ENCODE data around the gene TPK1.

GRCh38 chr7:144568233-144568632 is 267.6 kb downstream of the TPK1 start:
- no peak for TF ChIP-seq POLR2A (IDR thresholded peaks at IDR 0.05)
- TF ChIP-seq, protein P1, sequence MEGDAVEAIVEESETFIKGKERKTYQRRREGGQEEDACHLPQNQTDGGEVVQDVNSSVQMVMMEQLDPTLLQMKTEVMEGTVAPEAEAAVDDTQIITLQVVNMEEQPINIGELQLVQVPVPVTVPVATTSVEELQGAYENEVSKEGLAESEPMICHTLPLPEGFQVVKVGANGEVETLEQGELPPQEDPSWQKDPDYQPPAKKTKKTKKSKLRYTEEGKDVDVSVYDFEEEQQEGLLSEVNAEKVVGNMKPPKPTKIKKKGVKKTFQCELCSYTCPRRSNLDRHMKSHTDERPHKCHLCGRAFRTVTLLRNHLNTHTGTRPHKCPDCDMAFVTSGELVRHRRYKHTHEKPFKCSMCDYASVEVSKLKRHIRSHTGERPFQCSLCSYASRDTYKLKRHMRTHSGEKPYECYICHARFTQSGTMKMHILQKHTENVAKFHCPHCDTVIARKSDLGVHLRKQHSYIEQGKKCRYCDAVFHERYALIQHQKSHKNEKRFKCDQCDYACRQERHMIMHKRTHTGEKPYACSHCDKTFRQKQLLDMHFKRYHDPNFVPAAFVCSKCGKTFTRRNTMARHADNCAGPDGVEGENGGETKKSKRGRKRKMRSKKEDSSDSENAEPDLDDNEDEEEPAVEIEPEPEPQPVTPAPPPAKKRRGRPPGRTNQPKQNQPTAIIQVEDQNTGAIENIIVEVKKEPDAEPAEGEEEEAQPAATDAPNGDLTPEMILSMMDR (IDR thresholded peaks at IDR 0.05), result no peak
- no peak for TF ChIP-seq EP300 (IDR thresholded peaks at IDR 0.05)
